K562 (cell line): ENCODE results near the gene DUSP3. TPM values are rescaled to one million over a fixed set of nuclear protein-coding genes. Genes with fewer than 3 reads are reported as not detected.

Experiments
- ATAC-seq: fragments of 200-7000 bp; cut with Tn5 transposase; 3 replicates; pipeline ENCODE4 v1.9.1; 2020; ENCODE audit warnings: moderate library complexity
- BruUV-seq: library from RNA; stranded (reverse); fragments of 400-500 nt; replicated peaks from 2 replicates; lab custom pipeline; 2021; lab: Mats Ljungman, UMichigan
- CTCF ChIA-PET: fragments of 300-600 bp; formaldehyde crosslinking; extraction: SDS; loops from one replicate; lab custom pipeline; 2021; ENCODE audit warnings: low intra/inter-chr PET ratio; lab: Yijun Ruan, JAX
- POLR2A ChIA-PET: fragments of 300-600, 350-650 bp; sonication (Branson Sonifier 250); formaldehyde crosslinking; extraction: SDS; loops from one replicate; lab custom pipeline; 2021; ENCODE audit warnings: antibody characterized with exemption, inconsistent platforms; lab: Yijun Ruan, JAX
- DNase-seq, 4 experiments: peaks; one replicate each; pipeline versions ENCODE4 v3.0.0 to v3.0.0-alpha.2; 2011 to 2018; ENCODE audit warnings: low spot score in 3 of 4, mixed read lengths in 3 of 4; ENCODE audit errors: extremely low read depth in 1 of 4
- FAIRE-seq: peaks from 2 replicates; lab custom pipeline; 2011; peaks lifted over from hg19 to GRCh38; lab: Jason Lieb, UNC
- H2AFZ ChIP-seq: 2 replicates; pipeline ENCODE4 v1.6.0; 2011; ENCODE audit warnings: low read depth, low read length, control low read depth, inconsistent platforms
- H3K27ac ChIP-seq: fragments of 200-600 bp; 3 replicates; pipeline ENCODE4 v1.8.0; 2011; ENCODE audit warnings: low read depth, mild to moderate bottlenecking, control low read depth, inconsistent platforms, low read length, moderate library complexity, mixed read lengths; ENCODE audit errors: extremely low read depth
- H3K27me3 ChIP-seq, 2 experiments: fragments of 300-600 bp in 1 of 2; 2 replicates in 1 of 2; 3 replicates in 1 of 2; pipeline versions ENCODE4 v1.6.0 to v1.8.0; 2011; ENCODE audit warnings: inconsistent platforms in 2 of 2, low read length in 2 of 2, mild to moderate bottlenecking in 1 of 2, mixed read lengths in 1 of 2, moderate library complexity in 1 of 2; ENCODE audit not compliant: control insufficient read depth in 2 of 2, insufficient read depth in 2 of 2
- H3K36me3 ChIP-seq: fragments of 300-600 bp; 3 replicates; pipeline ENCODE4 v1.8.0; 2011; ENCODE audit warnings: mild to moderate bottlenecking, low read length, inconsistent platforms; ENCODE audit not compliant: control insufficient read depth, insufficient read depth
- H3K4me1 ChIP-seq, 2 experiments: fragments of 200-600 bp in 1 of 2; replicated peaks in 1 of 2; 2 replicates in 1 of 2; 3 replicates in 1 of 2; pipeline versions ENCODE4 v1.5.1 to v1.8.0; 2011; ENCODE audit warnings: inconsistent platforms in 2 of 2, low read length in 2 of 2, mild to moderate bottlenecking in 1 of 2, mixed read lengths in 1 of 2, moderate library complexity in 1 of 2; ENCODE audit not compliant: control insufficient read depth in 2 of 2, insufficient read depth in 2 of 2
- H3K4me2 ChIP-seq: 2 replicates; pipeline ENCODE4 v1.6.1; 2011; ENCODE audit warnings: low read length, control low read depth, inconsistent platforms, mixed read lengths; ENCODE audit not compliant: insufficient read depth
- H3K4me3 ChIP-seq: fragments of 200-600 bp; sonication (generic), shearing (Covaris generic); 2 replicates; pipeline ENCODE4 v1.5.1; 2016; ENCODE audit warnings: control low read depth, inconsistent platforms
- H3K79me2 ChIP-seq: fragments of 200-600 bp; 3 replicates; pipeline ENCODE4 v1.8.0; 2011; ENCODE audit warnings: low read length, inconsistent platforms; ENCODE audit not compliant: control insufficient read depth, insufficient read depth
- H3K9ac ChIP-seq, 2 experiments: 2 replicates each; pipeline versions ENCODE4 v1.6.0 to v1.6.1; 2011; ENCODE audit warnings: low read depth in 2 of 2, low read length in 2 of 2, control low read depth in 1 of 2, inconsistent platforms in 1 of 2, mild to moderate bottlenecking in 1 of 2, mixed read lengths in 1 of 2; ENCODE audit not compliant: insufficient read depth in 1 of 2
- H3K9me1 ChIP-seq: one replicate; pipeline ENCODE4 v1.6.0; 2011; ENCODE audit warnings: inconsistent platforms, mild to moderate bottlenecking, low read length, moderate library complexity; ENCODE audit not compliant: control insufficient read depth, insufficient read depth
- H3K9me3 ChIP-seq: replicated peaks from 2 replicates; pipeline ENCODE4 v1.5.1; 2011; ENCODE audit warnings: low read depth, low read length, inconsistent platforms; ENCODE audit not compliant: control insufficient read depth, insufficient read depth
- H4K20me1 ChIP-seq: replicated peaks from 2 replicates; pipeline ENCODE4 v1.6.1; 2011; ENCODE audit warnings: low read length, inconsistent platforms, mixed read lengths; ENCODE audit not compliant: control insufficient read depth, insufficient read depth
- ARID2 ChIP-seq: fragments of 450-650 bp; IDR thresholded peaks from 2 replicates; pipeline ENCODE4 v1.6.1; 2017; ENCODE audit warnings: antibody characterized with exemption, mild to moderate bottlenecking
- CSDE1 ChIP-seq, 2 experiments: fragments of 450-650 bp; IDR thresholded peaks; 2 replicates each; pipeline ENCODE4 v1.6.1; 2016; ENCODE audit warnings: mild to moderate bottlenecking in 1 of 2
- HDAC1 ChIP-seq, 2 experiments: fragments of 450-650 bp; IDR thresholded peaks; 2 replicates each; pipeline ENCODE4 v1.6.1; 2016 to 2017; ENCODE audit warnings: inconsistent platforms in 1 of 2, mild to moderate bottlenecking in 1 of 2, moderate library complexity in 1 of 2
- HMGN3 ChIP-seq: IDR thresholded peaks from 2 replicates; pipeline ENCODE4 v1.6.1; 2011; ENCODE audit warnings: borderline replicate concordance, low read depth, mild to moderate bottlenecking, mixed read lengths, low read length; ENCODE audit not compliant: insufficient read length; ENCODE audit errors: extremely low read depth
- ILK ChIP-seq: fragments of 450-650 bp; IDR thresholded peaks from 2 replicates; pipeline ENCODE4 v1.6.1; 2016; ENCODE audit warnings: missing genetic modification characterization, low read depth, mild to moderate bottlenecking, missing compliant biosample characterization, moderate library complexity, borderline replicate concordance
- IRF2 ChIP-seq: sonication (generic); formaldehyde crosslinking; IDR thresholded peaks from 2 replicates; pipeline ENCODE4 v1.8.1; 2022; ENCODE audit warnings: mild to moderate bottlenecking, missing genetic modification reagents
- KAT8 ChIP-seq: fragments of 450-650 bp; IDR thresholded peaks from 2 replicates; pipeline ENCODE4 v1.6.1; 2016; ENCODE audit warnings: low read depth, mild to moderate bottlenecking
- MTF1 ChIP-seq: fragments of 250-450 bp; sonication (Bioruptor Pico); IDR thresholded peaks from 2 replicates; pipeline ENCODE4 v1.9.0; 2021; ENCODE audit warnings: moderate library complexity, mild to moderate bottlenecking, inconsistent platforms, borderline replicate concordance
- NBN ChIP-seq: fragments of 450-650 bp; IDR thresholded peaks from 2 replicates; pipeline ENCODE4 v1.6.1; 2016; ENCODE audit warnings: low read depth, mild to moderate bottlenecking
- SIN3B ChIP-seq: fragments of 450-650 bp; IDR thresholded peaks from 2 replicates; pipeline ENCODE4 v1.6.1; 2017; ENCODE audit warnings: low read depth, mild to moderate bottlenecking, moderate library complexity
- ZNF140 ChIP-seq: fragments of 250-450 bp; sonication (Bioruptor Pico); IDR thresholded peaks from 2 replicates; pipeline ENCODE4 v1.8.0; 2021; ENCODE audit warnings: moderate library complexity, mild to moderate bottlenecking, inconsistent platforms
- ZNF212 ChIP-seq: fragments of 450-650 bp; formaldehyde crosslinking; IDR thresholded peaks from 2 replicates; pipeline ENCODE4 v1.4.0; 2020; ENCODE audit warnings: mild to moderate bottlenecking
- ZNF436 ChIP-seq: fragments of 250-450, 450-650 bp; sonication (Bioruptor Pico); formaldehyde crosslinking; IDR thresholded peaks from 2 replicates; pipeline ENCODE4 v1.7.0; 2020; ENCODE audit warnings: mild to moderate bottlenecking
- ZNF592 ChIP-seq: fragments of 450-650 bp; IDR thresholded peaks from 2 replicates; pipeline ENCODE4 v1.6.1; 2017; ENCODE audit warnings: antibody characterized with exemption, mild to moderate bottlenecking
- whole genome bisulfite sequencing: fragments of 100-300 bp; shearing (Covaris generic); methylation state at CpG from one replicate; pipeline ENCODE4 v1.1.6; 2016; ENCODE audit warnings: low coverage, mixed read lengths; ENCODE audit not compliant: insufficient coverage; ENCODE audit errors: missing lambda C conversion rate; 5-methylcytosine and 5-hydroxymethylcytosine counted together
- in situ Hi-C: fragments of 300-500 bp; cut with MboI; formaldehyde crosslinking; loops from 4 replicates; pipeline ENCODE4 v1.15.0; 2018; ENCODE audit warnings: inconsistent platforms, mixed read lengths
- intact Hi-C: fragments of 100-400 bp; cut with micrococcal nuclease; formaldehyde crosslinking; loops from 2 replicates; pipeline ENCODE4 v1.14.2; 2022
- polyA plus RNA-seq, 8 experiments: library from polyadenylated mRNA; depleted of rRNA in 4 of 8; stranded (reverse) in 5 of 8; unstranded in 3 of 8; fragments of >200 nt; fragmentation: Nextera tagmentation in 2 of 8; fragmentation: Illumina TruSeq in 1 of 8; extraction: Ambion mirVana in 2 of 8; extraction: Trizol in 1 of 8; gene quantifications; 2 replicates each; pipeline versions ENCODE4 v1.2.1 to v1.2.3, GENCODE V29; 2011 to 2014; ENCODE audit warnings: inconsistent platforms in 1 of 8, missing spikeins in 1 of 8
- total RNA-seq, 7 experiments: library from RNA; depleted of rRNA in 6 of 7; stranded (reverse); fragments of >200 nt in 6 of 7; fragmentation: Illumina TruSeq in 2 of 7; extraction: Trizol in 2 of 7; gene quantifications; 2 replicates each; pipeline versions ENCODE4 v1.2.1 to v1.2.3, GENCODE V29; 2011 to 2021; ENCODE audit warnings: low replicate concordance in 1 of 7
- TF ChIP-seq, protein P1 (sequence below): fragments of 250-450 bp; sonication (Bioruptor Pico); IDR thresholded peaks from 2 replicates; pipeline ENCODE4 v1.8.0; 2022; ENCODE audit warnings: moderate library complexity, mild to moderate bottlenecking, inconsistent platforms

DUSP3 gene
- total and polyA plus RNA-seq, 9 of the 15 experiments (the other 6 are each of a cell fraction or from before 2014, with no cell fraction given), result 4.1 to 19.8 (median 12.3) TPM

DNA sequence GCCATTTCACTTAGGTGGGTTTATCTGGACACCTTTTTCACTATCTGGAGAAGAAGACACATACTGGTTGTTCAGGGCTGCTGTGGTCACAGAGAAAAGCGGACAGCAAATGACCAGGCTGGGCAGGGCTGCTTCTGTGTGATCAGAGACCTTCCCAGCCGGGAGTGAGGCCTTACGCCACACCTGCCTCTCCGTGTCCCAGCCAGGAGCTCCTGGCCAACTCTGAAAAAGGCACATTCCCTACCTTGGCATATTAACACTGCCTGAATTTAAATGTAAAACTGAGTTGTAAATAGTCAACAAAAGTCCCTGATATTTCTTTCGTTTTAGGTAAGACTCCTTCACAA is 11.1 kb downstream of the DUSP3 start (continued):
- no peak for TF ChIP-seq ZNF592
- no peak for TF ChIP-seq IRF2
- no peak for TF ChIP-seq NBN
- no peak for TF ChIP-seq KAT8
- TF ChIP-seq SIN3B, result no peak
- TF ChIP-seq ILK (tag), result no peak
- TF ChIP-seq, all 486 proteins: peak for 0

DNA sequence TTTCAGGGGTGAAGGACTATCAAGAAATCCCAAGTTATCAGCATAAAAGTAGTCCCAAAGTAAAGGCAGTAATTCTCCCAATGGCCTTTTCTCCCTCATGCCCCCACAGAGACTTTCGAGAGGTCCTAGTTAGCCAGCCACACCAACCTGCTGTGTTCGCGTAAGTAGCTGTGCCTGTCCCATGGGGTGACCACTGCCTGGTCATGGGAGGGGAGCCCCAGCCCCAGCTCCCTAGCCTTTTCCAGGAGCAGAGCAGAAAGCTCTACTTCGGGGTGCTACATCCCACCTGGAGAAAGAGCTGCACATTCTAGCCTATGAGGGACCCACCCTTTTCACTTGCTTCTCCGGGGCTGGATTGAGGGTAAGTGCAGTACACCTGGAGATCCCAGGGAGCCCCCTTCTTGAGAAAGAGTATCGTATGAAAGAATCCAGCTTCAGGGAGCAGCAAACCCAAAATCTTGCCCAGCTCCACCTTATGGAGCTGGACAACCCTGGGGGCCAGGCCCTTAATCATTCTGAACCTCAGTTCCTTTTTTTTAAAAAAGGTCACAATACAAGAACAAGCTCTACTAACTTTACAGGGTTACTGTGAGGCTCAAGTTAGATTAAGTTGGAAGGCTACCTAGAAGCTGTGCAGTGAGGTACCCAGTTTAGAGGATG is 11.6 kb downstream of the DUSP3 start:
- Histone ChIP-seq H3K4me3 (no peak overlapping the region), H3K4me2 (no peak overlapping the region), H4K20me1 (peaks cover 5% of the 10 kb centered on the region; the same call in 1 of the 2 replicates), H3K79me2 (no peaks in the 10 kb centered on the region), H3K9me1 (no peaks in the 10 kb centered on the region), H3K27me3 (peaks cover 3 to 10% of the 10 kb centered on the region in 2 experiments; a peak in 3 of 5 replicates), H3K4me1 (peaks cover 0 to 3% of the 10 kb centered on the region in 2 experiments; a peak in 3 of 5 replicates), H2AFZ (no peak overlapping the region), H3K27ac (no peak overlapping the region), H3K9ac (no peak overlapping the region), H3K36me3 (peaks cover 9% of the 10 kb centered on the region; the same call in 1 of the 3 replicates), H3K9me3 (no peaks in the 10 kb centered on the region)
- no peak for FAIRE-seq
- ChIA-PET CTCF (interaction anchor here (1.9 to 11.2 kb wide), 2 partner anchors 72 to 73 kb away, joined by 5 to 310 read pairs; no protein-coding TSS in a partner anchor), POLR2A (interaction anchor here (0.6 to 1.2 kb wide), 2 partner anchors 73 to 354 kb away, joined by 3 to 4 read pairs; no protein-coding TSS in a partner anchor)
- 68% methylated on average over 6 of the region's 6 CpGs for WGBS
- no TSS peak for BruUV-seq
- ATAC-seq, result no peak
- intact Hi-C loops (no loop called here), in situ Hi-C loops (no loop called here)
- DNase-seq, result no peak
- TF ChIP-seq HMGN3 (no peak), CSDE1 (IDR thresholded peaks at IDR 0.05) (no peak), ARID2 (no peak), ZNF140 (no peak), ZNF436 (CRISPR knock-in tag) (no peak), MTF1 (CRISPR knock-in tag) (no peak), ZNF212 (CRISPR knock-in tag) (no peak), HDAC1 (IDR thresholded peaks at IDR 0.05) (no peak)
- TF ChIP-seq, protein P1, sequence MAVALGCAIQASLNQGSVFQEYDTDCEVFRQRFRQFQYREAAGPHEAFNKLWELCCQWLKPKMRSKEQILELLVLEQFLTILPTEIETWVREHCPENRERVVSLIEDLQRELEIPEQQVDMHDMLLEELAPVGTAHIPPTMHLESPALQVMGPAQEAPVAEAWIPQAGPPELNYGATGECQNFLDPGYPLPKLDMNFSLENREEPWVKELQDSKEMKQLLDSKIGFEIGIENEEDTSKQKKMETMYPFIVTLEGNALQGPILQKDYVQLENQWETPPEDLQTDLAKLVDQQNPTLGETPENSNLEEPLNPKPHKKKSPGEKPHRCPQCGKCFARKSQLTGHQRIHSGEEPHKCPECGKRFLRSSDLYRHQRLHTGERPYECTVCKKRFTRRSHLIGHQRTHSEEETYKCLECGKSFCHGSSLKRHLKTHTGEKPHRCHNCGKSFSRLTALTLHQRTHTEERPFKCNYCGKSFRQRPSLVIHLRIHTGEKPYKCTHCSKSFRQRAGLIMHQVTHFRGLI (CRISPR knock-in tag), result no peak
